CD4-positive, alpha-beta T cell treated with Interleukin-2 at 100 ng/mL for 4 hours (primary cell): ENCODE data around the gene IMMP2L.

Experiments used
- DNase-seq: peaks from one replicate; pipeline ENCODE4 v3.0.0-alpha.2; 2020; ENCODE audit warnings: low spot score

Gene IMMP2L

GRCh38 chr7:110800984-110801383 is 761.3 kb downstream of the IMMP2L start:
- DNase-seq = no peak

- no peak for DNase-seq
Observed at GRCh38 chr7:110797656-110798055, 764.6 kb downstream of the IMMP2L start.

GRCh38 chr7:110790992-110791391 is 771.3 kb downstream of the IMMP2L start:
- DNase-seq = no peak

GRCh38 chr7:110786328-110786965 is 775.8 kb downstream of the IMMP2L start:
- DNase-seq = no peak

GRCh38 chr7:110784749-110785148 is 777.5 kb downstream of the IMMP2L start:
- no peak for DNase-seq

GRCh38 chr7:110780712-110781111 is 781.6 kb downstream of the IMMP2L start:
- no peak for DNase-seq

- no peak for DNase-seq
Observed at GRCh38 chr7:110779339-110779738, 783.0 kb downstream of the IMMP2L start.

GRCh38 chr7:110775046-110775445 is 787.2 kb downstream of the IMMP2L start:
- DNase-seq = no peak

- no peak for DNase-seq
Observed at GRCh38 chr7:110774071-110774470, 788.2 kb downstream of the IMMP2L start.

GRCh38 chr7:110772615-110773014 is 789.7 kb downstream of the IMMP2L start:
- no peak for DNase-seq

- DNase-seq = no peak
Observed at GRCh38 chr7:110771717-110772116, 790.6 kb downstream of the IMMP2L start.

- DNase-seq = no peak
Observed at GRCh38 chr7:110767550-110768110, 794.7 kb downstream of the IMMP2L start.

- no peak for DNase-seq
Observed at GRCh38 chr7:110766864-110767263, 795.4 kb downstream of the IMMP2L start.

GRCh38 chr7:110764852-110765251 is 797.4 kb downstream of the IMMP2L start:
- no peak for DNase-seq

- no peak for DNase-seq
Observed at GRCh38 chr7:110762546-110763225, 799.6 kb downstream of the IMMP2L start.

- no peak for DNase-seq
Observed at GRCh38 chr7:110760341-110760740, 802.0 kb downstream of the IMMP2L start.

- DNase-seq = no peak
Observed at GRCh38 chr7:110759069-110759468, 803.2 kb downstream of the IMMP2L start.

- DNase-seq = no peak
Observed at GRCh38 chr7:110754649-110755048, 807.6 kb downstream of the IMMP2L start.

GRCh38 chr7:110750931-110751605 is 811.2 kb downstream of the IMMP2L start:
- no peak for DNase-seq

- no peak for DNase-seq
Observed at GRCh38 chr7:110733221-110733620, 829.1 kb downstream of the IMMP2L start.

- DNase-seq = no peak
Observed at GRCh38 chr7:110724811-110725210, 837.5 kb downstream of the IMMP2L start.

GRCh38 chr7:110721395-110721794 is 840.9 kb downstream of the IMMP2L start:
- DNase-seq = no peak

GRCh38 chr7:110720626-110721025 is 841.7 kb downstream of the IMMP2L start:
- DNase-seq = no peak
